Testis (tissue), 2 donors: ENCODE data around the gene ATG5.

Experiments used
- POLR2A ChIP-seq: fragments of 450-650 bp; IDR thresholded peaks from one replicate; pipeline ENCODE4 v1.6.1; 2017; ENCODE audit warnings: antibody characterized with exemption, mild to moderate bottlenecking, moderate library complexity
- TF ChIP-seq, protein P1 (sequence below), 3 experiments: fragments of 450-650 bp in 2 of 3; fragments of 200-600 bp in 1 of 3; sonication (generic) in 1 of 3; IDR thresholded peaks; one replicate each; pipeline ENCODE4 v1.5.1; 2016 to 2019; ENCODE audit warnings: antibody characterized with exemption in 3 of 3, mild to moderate bottlenecking in 2 of 3, moderate library complexity in 1 of 3

DNA sequence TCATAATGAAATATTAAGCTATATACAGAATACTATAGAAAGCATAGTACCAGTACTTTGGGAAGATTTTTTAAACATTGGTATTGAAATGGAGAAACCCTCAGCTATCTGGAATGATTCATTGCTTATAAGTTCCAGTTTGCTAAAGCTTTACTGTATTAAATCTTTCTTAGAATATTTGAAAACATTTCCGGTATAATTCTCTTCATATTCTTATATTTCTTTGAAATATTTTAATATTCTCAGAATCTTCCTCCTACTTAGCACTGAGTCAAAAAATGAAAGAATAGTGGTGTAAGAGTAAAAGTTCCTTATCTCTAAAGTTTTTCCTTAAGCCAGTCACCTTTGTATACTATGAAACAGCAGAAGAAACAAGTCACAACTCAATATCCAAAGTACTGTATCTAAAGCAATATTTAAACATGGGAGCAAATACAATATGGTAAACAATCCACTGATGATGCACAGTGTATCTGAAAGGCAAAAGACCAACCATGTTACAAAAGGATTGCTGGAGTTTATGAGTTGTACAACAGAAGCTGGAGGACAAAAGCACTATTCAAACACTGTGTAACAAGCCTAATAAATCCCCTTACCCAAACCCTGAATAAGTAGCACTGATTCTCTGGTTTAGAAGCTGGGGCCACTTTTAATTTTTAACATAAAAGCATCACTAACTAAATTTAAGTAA is 137.3 kb downstream of the ATG5 start:
- TF ChIP-seq, protein P1, sequence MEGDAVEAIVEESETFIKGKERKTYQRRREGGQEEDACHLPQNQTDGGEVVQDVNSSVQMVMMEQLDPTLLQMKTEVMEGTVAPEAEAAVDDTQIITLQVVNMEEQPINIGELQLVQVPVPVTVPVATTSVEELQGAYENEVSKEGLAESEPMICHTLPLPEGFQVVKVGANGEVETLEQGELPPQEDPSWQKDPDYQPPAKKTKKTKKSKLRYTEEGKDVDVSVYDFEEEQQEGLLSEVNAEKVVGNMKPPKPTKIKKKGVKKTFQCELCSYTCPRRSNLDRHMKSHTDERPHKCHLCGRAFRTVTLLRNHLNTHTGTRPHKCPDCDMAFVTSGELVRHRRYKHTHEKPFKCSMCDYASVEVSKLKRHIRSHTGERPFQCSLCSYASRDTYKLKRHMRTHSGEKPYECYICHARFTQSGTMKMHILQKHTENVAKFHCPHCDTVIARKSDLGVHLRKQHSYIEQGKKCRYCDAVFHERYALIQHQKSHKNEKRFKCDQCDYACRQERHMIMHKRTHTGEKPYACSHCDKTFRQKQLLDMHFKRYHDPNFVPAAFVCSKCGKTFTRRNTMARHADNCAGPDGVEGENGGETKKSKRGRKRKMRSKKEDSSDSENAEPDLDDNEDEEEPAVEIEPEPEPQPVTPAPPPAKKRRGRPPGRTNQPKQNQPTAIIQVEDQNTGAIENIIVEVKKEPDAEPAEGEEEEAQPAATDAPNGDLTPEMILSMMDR (IDR thresholded peaks at IDR 0.05), result no peak
- no peak for TF ChIP-seq POLR2A
